Stimulated activated CD4-positive, alpha-beta T cell treated with anti-CD3 and anti-CD28 coated beads, Interleukin-4, amount 100 ng/mL, for 4 hours (primary cell): ENCODE data around the gene PSMA4.
"Not testable (repeated sequence)": the region's sequence is repeated elsewhere in the genome, so short reads cannot be mapped to it uniquely, and the experiment has no call there.

Source experiments
- DNase-seq, 2 experiments: peaks; one replicate each; pipeline ENCODE4 v3.0.0-alpha.2; 2020

The PSMA4 gene

GRCh38 chr15:78540141-78540870 is at the start of gene PSMA4:
Gene PSMA4 (plus strand): TSS chr15:78540444. CDS start chr15:78541928, 1,484 bp downstream.
- peak; percentile 93 to 96 for DNase-seq

- DNase-seq: no peak
Measured at GRCh38 chr15:78492872-78493271, 47.4 kb upstream of the PSMA4 start.

- no peak for DNase-seq
Measured at GRCh38 chr15:78501857-78502256, 38.4 kb upstream of the PSMA4 start.

GRCh38 chr15:78502641-78503040 is 37.6 kb upstream of the PSMA4 start:
- DNase-seq: no peak

- peak; percentile 66 to 69 for DNase-seq
Measured at GRCh38 chr15:78506971-78507830, 33.0 kb upstream of the PSMA4 start, which contains the start of gene HYKK. Gene HYKK (plus strand): TSS chr15:78507577. CDS start chr15:78513089, 5,512 bp downstream.

GRCh38 chr15:78507831-78508160 is 32.4 kb upstream of the PSMA4 start:
- no peak for DNase-seq

- DNase-seq: no peak
Measured at GRCh38 chr15:78508272-78508671, 32.0 kb upstream of the PSMA4 start.

- DNase-seq: no peak
Measured at GRCh38 chr15:78509726-78510312, 30.4 kb upstream of the PSMA4 start.

- not testable (repeated sequence) for DNase-seq
Measured at GRCh38 chr15:78520035-78520434, 20.2 kb upstream of the PSMA4 start.

GRCh38 chr15:78524230-78524629 is 16.0 kb upstream of the PSMA4 start:
- DNase-seq: no peak

- DNase-seq: no peak
Measured at GRCh38 chr15:78527325-78527724, 12.9 kb upstream of the PSMA4 start.

GRCh38 chr15:78533331-78533730 is 6.9 kb upstream of the PSMA4 start:
- no peak for DNase-seq

GRCh38 chr15:78536134-78536533 is 4.1 kb upstream of the PSMA4 start:
- DNase-seq: no peak

GRCh38 chr15:78537266-78537905 is 2.9 kb upstream of the PSMA4 start:
- DNase-seq: no peak

GRCh38 chr15:78538358-78538757 is 1.9 kb upstream of the PSMA4 start:
- DNase-seq: no peak

GRCh38 chr15:78539464-78540140 is 642 bp upstream of the PSMA4 start:
- not testable (repeated sequence) for DNase-seq

GRCh38 chr15:78540871-78541743 is 863 bp downstream of the PSMA4 start:
- no peak for DNase-seq

GRCh38 chr15:78541744-78542034 is 1.4 kb downstream of the PSMA4 start:
- DNase-seq: no peak

- no peak for DNase-seq
Measured at GRCh38 chr15:78542647-78543046, 2.4 kb downstream of the PSMA4 start.

GRCh38 chr15:78550194-78550593 is 9.9 kb downstream of the PSMA4 start:
- no peak for DNase-seq

GRCh38 chr15:78550815-78551214 is 10.6 kb downstream of the PSMA4 start:
- no peak for DNase-seq

- DNase-seq: no peak
Measured at GRCh38 chr15:78551902-78552301, 11.7 kb downstream of the PSMA4 start.
